B cell (primary cell): ENCODE measurements around the gene MEOX2. TPM values are rescaled to one million over a fixed set of nuclear protein-coding genes. Genes with fewer than 3 reads are reported as not detected.

Experiments used
- ATAC-seq: fragments of 200-7000 bp; cut with Tn5 transposase; one replicate; pipeline ENCODE4 v1.10.0; 2021; ENCODE audit warnings: low read depth, mild to moderate bottlenecking, moderate number of reproducible peaks, moderate library complexity
- CTCF ChIA-PET: fragments of 350-600 bp; sonication (Branson Sonifier 250); formaldehyde crosslinking; loops from one replicate; lab custom pipeline; 2021; ENCODE audit warnings: antibody characterized with exemption, inconsistent platforms; lab: Charles Lee
- POLR2A ChIA-PET: fragments of 350-600 bp; sonication (Branson Sonifier 250); formaldehyde crosslinking; loops from one replicate; lab custom pipeline; 2021; ENCODE audit warnings: antibody characterized with exemption; lab: Charles Lee
- DNase-seq: peaks from one replicate; pipeline ENCODE4 v3.0.0; 2013
- H2AFZ ChIP-seq: 2 replicates; pipeline ENCODE4 v1.6.1; 2012; ENCODE audit warnings: mild to moderate bottlenecking, low read depth, low read length; ENCODE audit not compliant: insufficient read depth, poor library complexity, severe bottlenecking
- H3K27ac ChIP-seq, 2 donors: 1 replicate in 1 of 2; 2 replicates in 1 of 2; pipeline ENCODE4 v1.5.1; 2012 to 2013; ENCODE audit warnings: low read length in 2 of 2, mild to moderate bottlenecking in 2 of 2, moderate library complexity in 1 of 2
- H3K27me3 ChIP-seq, 4 experiments: fragments of 200-600 bp in 1 of 4; sonication (generic) in 1 of 4; replicated peaks in 1 of 4; 1 replicate in 2 of 4; 2 replicates in 2 of 4; pipeline versions ENCODE4 v1.6.1 to v1.7.0; 2013 to 2016; ENCODE audit warnings: low read length in 3 of 4, mild to moderate bottlenecking in 2 of 4, mixed read lengths in 1 of 4, moderate library complexity in 1 of 4; ENCODE audit not compliant: insufficient read depth in 4 of 4, control insufficient read depth in 3 of 4; ENCODE audit errors: control extremely low read depth in 1 of 4
- H3K36me3 ChIP-seq, 2 experiments: replicated peaks in 1 of 2; 1 replicate in 1 of 2; 2 replicates in 1 of 2; pipeline versions ENCODE4 v1.6.1 to v1.7.1; 2013; ENCODE audit warnings: low read length in 1 of 2; ENCODE audit not compliant: insufficient read depth in 2 of 2, control insufficient read depth in 1 of 2; ENCODE audit errors: control extremely low read depth in 1 of 2, extremely low read depth in 1 of 2
- H3K4me1 ChIP-seq, 2 donors: fragments of 200-600 bp in 1 of 2; sonication (generic) in 1 of 2; 1 replicate in 1 of 2; 2 replicates in 1 of 2; pipeline versions ENCODE4 v1.5.1 to v1.6.1; 2013 to 2017; ENCODE audit warnings: low read length in 2 of 2; ENCODE audit not compliant: control insufficient read depth in 2 of 2, insufficient read depth in 2 of 2
- H3K4me2 ChIP-seq: replicated peaks from 2 replicates; pipeline ENCODE3; 2012; ENCODE audit warnings: mild to moderate bottlenecking, low read depth, low read length; ENCODE audit not compliant: poor library complexity, severe bottlenecking
- H3K4me3 ChIP-seq, 5 experiments: fragments of 200-600 bp in 1 of 5; sonication (generic) in 1 of 5; 1 replicate in 3 of 5; 2 replicates in 2 of 5; pipeline versions ENCODE4 v1.5.1 to v1.7.0; 2011 to 2016; ENCODE audit warnings: low read length in 4 of 5, mild to moderate bottlenecking in 4 of 5, low read depth in 2 of 5, control low read depth in 1 of 5, moderate library complexity in 1 of 5; ENCODE audit not compliant: insufficient read depth in 1 of 5; ENCODE audit errors: control extremely low read depth in 1 of 5, extremely low read depth in 1 of 5
- H3K79me2 ChIP-seq: fragments of 200-600 bp; sonication (generic); one replicate; pipeline ENCODE4 v1.6.0; 2016; ENCODE audit warnings: low read length; ENCODE audit not compliant: control insufficient read depth, insufficient read depth
- H3K9ac ChIP-seq: fragments of 200-600 bp; sonication (generic); 2 replicates; pipeline ENCODE4 v1.6.1; 2017; ENCODE audit warnings: mild to moderate bottlenecking, low read length, moderate library complexity
- H3K9me3 ChIP-seq, 3 donors: one replicate each; pipeline versions ENCODE4 v1.6.1 to v1.7.1; 2013; ENCODE audit warnings: low read length in 2 of 3; ENCODE audit not compliant: control insufficient read depth in 2 of 3, insufficient read depth in 1 of 3; ENCODE audit errors: control extremely low read depth in 1 of 3
- H4K20me1 ChIP-seq: 2 replicates; pipeline ENCODE4 v1.6.0; 2012; ENCODE audit warnings: mild to moderate bottlenecking, low read length; ENCODE audit not compliant: insufficient read depth, control insufficient read depth, poor library complexity, severe bottlenecking
- H3K27ac Mint-ChIP-seq: one replicate; pipeline ENCODE4 v1.8.0; 2021; ENCODE audit warnings: mixed read lengths
- H3K27me3 Mint-ChIP-seq: one replicate; pipeline ENCODE4 v1.8.0; 2021; ENCODE audit warnings: mixed read lengths
- H3K4me1 Mint-ChIP-seq: one replicate; pipeline ENCODE4 v1.8.0; 2021; ENCODE audit warnings: mixed read lengths
- H3K4me3 Mint-ChIP-seq: one replicate; pipeline ENCODE4 v1.8.0; 2021; ENCODE audit warnings: mixed read lengths
- H3K9me3 Mint-ChIP-seq: one replicate; pipeline ENCODE4 v1.8.0; 2022; ENCODE audit warnings: mixed read lengths; ENCODE audit not compliant: insufficient read depth
- CTCF ChIP-seq: fragments of 200-600 bp; IDR thresholded peaks from one replicate; pipeline ENCODE4 v1.8.0; 2022; ENCODE audit warnings: antibody characterized with exemption, mild to moderate bottlenecking
- EZH2 ChIP-seq: IDR thresholded peaks from 2 replicates; pipeline ENCODE4 v1.6.1; 2012; ENCODE audit warnings: borderline replicate concordance, low read depth, mild to moderate bottlenecking, moderate library complexity, low read length; ENCODE audit not compliant: insufficient read depth, poor library complexity, severe bottlenecking
- WGBS: methylation state at CpG from one replicate; pipeline ENCODE4 v1.1.5; 2013; ENCODE audit warnings: missing lambda C conversion rate; ENCODE audit not compliant: insufficient coverage; 5-methylcytosine and 5-hydroxymethylcytosine counted together
- intact Hi-C: fragments of 100-400 bp; cut with micrococcal nuclease; formaldehyde crosslinking; loops from one replicate; pipeline ENCODE4 v1.10.0; 2022
- polyA plus RNA-seq: library from polyadenylated mRNA; depleted of rRNA; stranded (reverse); fragments of >200 nt; gene quantifications from 2 replicates; pipeline ENCODE4 v1.2.3, GENCODE V29; 2012
- total RNA-seq, 2 donors: library from RNA; stranded (reverse); fragments of 120-200 nt in 1 of 2; gene quantifications; 1 replicate in 1 of 2; 2 replicates in 1 of 2; pipeline versions ENCODE4 v1.2.3 to v1.2.4, GENCODE V29; 2013 to 2022

The MEOX2 gene
- total and polyA plus RNA-seq, 2 donors (not counting 1 experiment from before 2014, with no cell fraction given) = not detected

- DNase-seq (no peak), ATAC-seq (no peak)
- no peak overlapping the region for H3K4me2 ChIP-seq
- no peaks in the 10 kb centered on the region for H3K79me2 ChIP-seq
- no peaks in the 10 kb centered on the region for H3K36me3 ChIP-seq
- no peak overlapping the region for H3K27ac ChIP-seq
- intact Hi-C loops = no loop called here
- 15% methylated on average over 26 of the region's 30 CpGs for WGBS
- no peaks in the 10 kb centered on the region for H3K4me1 ChIP-seq
- ChIA-PET CTCF (no interaction called here), POLR2A (no interaction called here)
- H3K9ac ChIP-seq = no peak overlapping the region
- Mint-ChIP-seq H3K9me3 (no peaks in the 10 kb centered on the region), H3K4me1 (no peaks in the 10 kb centered on the region), H3K4me3 (no peak overlapping the region), H3K27me3 (peaks cover 33% of the 10 kb centered on the region), H3K27ac (no peak overlapping the region)
- H3K4me3 ChIP-seq = no peak overlapping the region
- H2AFZ ChIP-seq = no peak overlapping the region
- peaks cover 0 to 7% (median 0%) of the 10 kb centered on the region in 3 donors for H3K9me3 ChIP-seq
- H3K27me3 ChIP-seq = peaks cover 0 to 25% (median 8%) of the 10 kb centered on the region in 4 experiments
- no peaks in the 10 kb centered on the region for H4K20me1 ChIP-seq
- no peak for TF ChIP-seq CTCF
- TF ChIP-seq EZH2 = no peak
Measured at GRCh38 chr7:15686957-15687545, 568 bp upstream of the MEOX2 start.

GRCh38 chr7:15685358-15686294, 857 bp downstream of the MEOX2 start:
- Histone ChIP-seq H3K36me3 (no peaks in the 10 kb centered on the region), H3K4me1 (no peaks in the 10 kb centered on the region), H3K4me2 (no peak overlapping the region), H3K79me2 (no peaks in the 10 kb centered on the region), H3K27me3 (peaks cover 0 to 25% (median 8%) of the 10 kb centered on the region in 4 experiments), H2AFZ (no peak overlapping the region), H4K20me1 (no peaks in the 10 kb centered on the region), H3K9ac (no peak overlapping the region), H3K27ac (no peak overlapping the region), H3K9me3 (peaks cover 0 to 7% (median 0%) of the 10 kb centered on the region in 3 donors), H3K4me3 (no peak overlapping the region)
- DNase-seq (no peak), ATAC-seq (no peak)
- CTCF ChIA-PET = no interaction called here
- intact Hi-C loops = no loop called here
- 13% methylated on average over 48 of the region's 54 CpGs for WGBS
- no peak for TF ChIP-seq CTCF
- TF ChIP-seq EZH2 = no peak
- POLR2A ChIA-PET = no interaction called here
- Mint-ChIP-seq H3K27ac (no peak overlapping the region), H3K4me1 (no peaks in the 10 kb centered on the region), H3K4me3 (no peak overlapping the region), H3K27me3 (peaks cover 33% of the 10 kb centered on the region), H3K9me3 (no peaks in the 10 kb centered on the region)
